Esophagus muscularis mucosa (tissue), 4 donors: ENCODE measurements around the gene ZBTB4. TPM values are rescaled to one million over a fixed set of nuclear protein-coding genes. Genes with fewer than 3 reads are reported as not detected.

Experiments
- DNase-seq: peaks from one replicate; pipeline ENCODE4 v3.0.0-alpha.2; 2017; ENCODE audit errors: extremely low spot score
- H3K27ac ChIP-seq, 4 donors: fragments of 200-600 bp; sonication (generic); replicated peaks in 1 of 4; 1 replicate in 3 of 4; 2 replicates in 1 of 4; pipeline ENCODE4 v1.5.1; 2016 to 2019; ENCODE audit warnings: mild to moderate bottlenecking in 1 of 4
- H3K27me3 ChIP-seq, 4 donors: fragments of 200-600 bp; sonication (generic); one replicate each; pipeline versions ENCODE4 v1.5.1 to v1.6.0; 2016 to 2019
- H3K36me3 ChIP-seq, 4 donors: fragments of 200-600 bp; sonication (generic); one replicate each; pipeline ENCODE4 v1.5.1; 2016 to 2019
- H3K4me1 ChIP-seq, 4 donors: fragments of 200-600 bp; sonication (generic); one replicate each; pipeline ENCODE4 v1.5.1; 2016 to 2019
- H3K4me3 ChIP-seq, 4 donors: fragments of 200-600 bp; sonication (generic); 1 replicate in 2 of 4; 2 replicates in 2 of 4; pipeline ENCODE4 v1.5.1; 2016 to 2019; ENCODE audit warnings: mild to moderate bottlenecking in 4 of 4, moderate library complexity in 1 of 4
- H3K9me3 ChIP-seq, 4 donors: fragments of 200-600 bp; sonication (generic); 1 replicate in 3 of 4; 2 replicates in 1 of 4; pipeline ENCODE4 v1.5.1; 2016 to 2019
- CTCF ChIP-seq, 3 experiments: fragments of 200-600 bp in 2 of 3; fragments of 450-650 bp in 1 of 3; sonication (generic) in 2 of 3; IDR thresholded peaks; one replicate each; pipeline ENCODE4 v1.5.1; 2017 to 2019; ENCODE audit warnings: antibody characterized with exemption in 3 of 3, mild to moderate bottlenecking in 2 of 3, moderate library complexity in 1 of 3
- EP300 ChIP-seq: sonication (generic); formaldehyde crosslinking; IDR thresholded peaks from one replicate; pipeline ENCODE4 v1.6.1; 2017; ENCODE audit warnings: antibody characterized with exemption
- POLR2A ChIP-seq: fragments of 450-650 bp; IDR thresholded peaks from one replicate; pipeline ENCODE4 v1.6.1; 2017; ENCODE audit warnings: antibody characterized with exemption, moderate library complexity, mild to moderate bottlenecking, low read depth
- POLR2AphosphoS5 ChIP-seq, 2 donors: sonication (generic); formaldehyde crosslinking; IDR thresholded peaks; one replicate each; pipeline ENCODE4 v1.6.1; 2017; ENCODE audit warnings: antibody characterized with exemption in 2 of 2
- WGBS: methylation state at CpG from one replicate; pipeline ENCODE4 v1.1.5; 2018; 5-methylcytosine and 5-hydroxymethylcytosine counted together
- intact Hi-C: fragments of 100-400 bp; cut with DNase I; formaldehyde crosslinking; loops from one replicate; pipeline ENCODE4 v1.15.1; 2023
- total RNA-seq, 4 donors: library from RNA; depleted of rRNA; stranded (reverse); fragments of >200 nt; gene quantifications; one replicate each; pipeline versions ENCODE4 v1.1.0 to v1.2.1, GENCODE V29; 2016

The ZBTB4 gene
- total RNA-seq, 4 donors from 2014 or later: 57.5 to 113 (median 87.7) TPM

GRCh38 chr17:7426896-7427489 is 52.4 kb downstream of the ZBTB4 start:
- DNase-seq: no peak
- H3K9me3 ChIP-seq: no peaks in the 10 kb centered on the region
- 94% methylated on average over 18 of the region's 29 CpGs for WGBS
- no peaks in the 10 kb centered on the region for H3K36me3 ChIP-seq
- no peaks in the 10 kb centered on the region for H3K4me1 ChIP-seq
- H3K4me3 ChIP-seq: no peak overlapping the region
- H3K27ac ChIP-seq: no peak overlapping the region
- H3K27me3 ChIP-seq: peaks cover 0 to 3% (median 0%) of the 10 kb centered on the region in 4 donors
- TF ChIP-seq POLR2A (no peak), POLR2AphosphoS5 (IDR thresholded peaks at IDR 0.05) (no peak), CTCF (IDR thresholded peaks at IDR 0.05) (no peak), EP300 (no peak)
- intact Hi-C loops: no loop called here

- 95% methylated on average over 32 of the region's 33 CpGs for WGBS
- no peaks in the 10 kb centered on the region for H3K27me3 ChIP-seq
- H3K4me3 ChIP-seq: no peak overlapping the region
- H3K9me3 ChIP-seq: no peaks in the 10 kb centered on the region
- DNase-seq: no peak
- H3K27ac ChIP-seq: no peak overlapping the region
- no peaks in the 10 kb centered on the region for H3K36me3 ChIP-seq
- TF ChIP-seq POLR2A: no peak
- TF ChIP-seq POLR2AphosphoS5 (IDR thresholded peaks at IDR 0.05): no peak
- TF ChIP-seq CTCF (IDR thresholded peaks at IDR 0.05): no peak
- TF ChIP-seq EP300: no peak
- intact Hi-C loops: no loop called here
- no peaks in the 10 kb centered on the region for H3K4me1 ChIP-seq
Observed at GRCh38 chr17:7426203-7426863, 53.1 kb downstream of the ZBTB4 start.

- no peak for TF ChIP-seq POLR2A
- Histone ChIP-seq H3K4me3 (no peak overlapping the region), H3K9me3 (no peaks in the 10 kb centered on the region), H3K4me1 (no peaks in the 10 kb centered on the region), H3K36me3 (no peaks in the 10 kb centered on the region), H3K27ac (no peak overlapping the region), H3K27me3 (no peaks in the 10 kb centered on the region)
- no CpG with 5 or more reads among the region's 8 CpGs for whole genome bisulfite sequencing
- intact Hi-C loops: no loop called here
- DNase-seq: no peak
Observed at GRCh38 chr17:7425756-7426155, 53.7 kb downstream of the ZBTB4 start.

- no peak for TF ChIP-seq POLR2A
- no peak for TF ChIP-seq CTCF (IDR thresholded peaks at IDR 0.05)
- no peak for TF ChIP-seq POLR2AphosphoS5 (IDR thresholded peaks at IDR 0.05)
- no peak for TF ChIP-seq EP300
- Histone ChIP-seq H3K9me3 (no peaks in the 10 kb centered on the region), H3K27ac (no peak within 1 kb of the TSS), H3K4me1 (no peaks in the 10 kb centered on the region), H3K4me3 (no peak within 1 kb of the TSS), H3K36me3 (no peaks in the 10 kb centered on the region), H3K27me3 (no peaks in the 10 kb centered on the region)
- intact Hi-C loops: no loop called here
- no peak for DNase-seq
- 86% methylated on average over 7 of the region's 7 CpGs for WGBS
Observed at GRCh38 chr17:7425316-7425715, 54.1 kb downstream of the ZBTB4 start, which contains the start of gene SPEM2. Gene SPEM2, plus strand, starts transcription at chr17:7425616. Its CDS starts 73 bp downstream, at chr17:7425689.

- H3K27ac ChIP-seq: no peak overlapping the region
- TF ChIP-seq POLR2A: no peak
- TF ChIP-seq POLR2AphosphoS5 (IDR thresholded peaks at IDR 0.05): no peak
- TF ChIP-seq CTCF (IDR thresholded peaks at IDR 0.05): no peak
- TF ChIP-seq EP300: no peak
- no peak for DNase-seq
- H3K4me3 ChIP-seq: no peak overlapping the region
- H3K27me3 ChIP-seq: no peaks in the 10 kb centered on the region
- intact Hi-C loops: no loop called here
- no peaks in the 10 kb centered on the region for H3K4me1 ChIP-seq
- no peaks in the 10 kb centered on the region for H3K36me3 ChIP-seq
- WGBS: 43% methylated on average over 4 of the region's 4 CpGs
- no peaks in the 10 kb centered on the region for H3K9me3 ChIP-seq
Observed at GRCh38 chr17:7423679-7424078, 55.8 kb downstream of the ZBTB4 start.
